ENCODE results near the gene PLA1A. TPM values are rescaled to one million over a fixed set of nuclear protein-coding genes. Genes with fewer than 3 reads are reported as not detected.
"Not testable (repeated sequence)": the region's sequence is repeated elsewhere in the genome, so short reads cannot be mapped to it uniquely, and the experiment has no call there.

Gene PLA1A
- total RNA-seq: 15.0 TPM

GRCh38 chr3:119597548-119598288 lies at the start of gene PLA1A:
PLA1A (plus strand) TSS chr3:119597885; CDS start chr3:119597914, 29 bp downstream.
- Histone ChIP-seq H3K9me3 (no peaks in the 10 kb centered on the region), H3K36me3 (no peaks in the 10 kb centered on the region), H3K4me1 (no peaks in the 10 kb centered on the region), H3K27me3 (no peaks in the 10 kb centered on the region), H3K4me3 (no peak within 1 kb of the TSS), H3K27ac (no peak within 1 kb of the TSS)
- TF ChIP-seq CTCF (IDR thresholded peaks at IDR 0.05): no peak
- intact Hi-C loops (cut with DNase I): no loop called here
- no peak for DNase-seq (ENCODE audit: low spot score in 2 of 2)

DNA sequence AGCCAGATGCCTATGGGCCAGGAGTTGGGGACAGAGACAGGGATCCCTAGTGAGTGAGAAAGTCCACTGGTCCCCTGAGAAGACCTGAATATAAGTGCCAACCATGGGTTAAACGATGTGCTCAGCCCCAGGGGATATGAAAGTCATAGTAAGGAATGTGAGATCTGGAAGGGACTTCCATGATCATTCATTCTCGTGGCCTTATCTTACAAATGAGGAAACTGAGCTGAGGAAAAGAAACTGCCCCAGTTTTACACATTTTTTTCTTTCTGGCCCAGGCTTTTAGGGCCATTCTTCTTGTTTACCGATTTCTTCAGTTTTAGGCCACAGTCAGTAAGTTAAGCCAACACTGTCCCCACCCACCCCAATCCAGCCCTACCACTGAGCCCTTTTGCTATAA lies 49.3 kb upstream of the PLA1A start:
- intact Hi-C loops (cut with DNase I): no loop called here
- no peaks in the 10 kb centered on the region for H3K4me1 ChIP-seq
- H3K4me3 ChIP-seq: no peak overlapping the region
- H3K36me3 ChIP-seq: no peaks in the 10 kb centered on the region
- no peak for DNase-seq (ENCODE audit: low spot score in 2 of 2)
- TF ChIP-seq CTCF (IDR thresholded peaks at IDR 0.05): no peak
- no peaks in the 10 kb centered on the region for H3K9me3 ChIP-seq
- no peak overlapping the region for H3K27ac ChIP-seq
- no peaks in the 10 kb centered on the region for H3K27me3 ChIP-seq

- no peak for TF ChIP-seq CTCF (IDR thresholded peaks at IDR 0.05)
- Histone ChIP-seq H3K36me3 (no peaks in the 10 kb centered on the region), H3K4me1 (no peaks in the 10 kb centered on the region), H3K9me3 (no peaks in the 10 kb centered on the region), H3K4me3 (no peak overlapping the region), H3K27ac (no peak overlapping the region), H3K27me3 (no peaks in the 10 kb centered on the region)
- DNase-seq (ENCODE audit: low spot score in 2 of 2): no peak
- intact Hi-C loops (cut with DNase I): no loop called here
Observed at GRCh38 chr3:119550192-119550910, 47.3 kb upstream of the PLA1A start.

GRCh38 chr3:119551598-119551997 lies 46.1 kb upstream of the PLA1A start:
- H3K27me3 ChIP-seq: no peaks in the 10 kb centered on the region
- no peaks in the 10 kb centered on the region for H3K4me1 ChIP-seq
- no peak for TF ChIP-seq CTCF (IDR thresholded peaks at IDR 0.05)
- DNase-seq (ENCODE audit: low spot score in 2 of 2): no peak
- no peaks in the 10 kb centered on the region for H3K36me3 ChIP-seq
- intact Hi-C loops (cut with DNase I): no loop called here
- no peak overlapping the region for H3K27ac ChIP-seq
- H3K4me3 ChIP-seq: no peak overlapping the region
- no peaks in the 10 kb centered on the region for H3K9me3 ChIP-seq

GRCh38 chr3:119552928-119553327 lies 44.8 kb upstream of the PLA1A start:
- intact Hi-C loops (cut with DNase I); H3K36me3 ChIP-seq; H3K9me3 ChIP-seq; DNase-seq (ENCODE audit: low spot score in 2 of 2); H3K27me3 ChIP-seq; H3K4me3 ChIP-seq; H3K4me1 ChIP-seq; H3K27ac ChIP-seq: not testable (repeated sequence)

- Histone ChIP-seq H3K9me3 (no peaks in the 10 kb centered on the region), H3K36me3 (no peaks in the 10 kb centered on the region), H3K4me3 (no peak overlapping the region), H3K4me1 (no peaks in the 10 kb centered on the region), H3K27me3 (no peaks in the 10 kb centered on the region), H3K27ac (no peak overlapping the region)
- intact Hi-C loops (cut with DNase I): no loop called here
- no peak for DNase-seq (ENCODE audit: low spot score in 2 of 2)
- TF ChIP-seq CTCF (IDR thresholded peaks at IDR 0.05): no peak
Observed at GRCh38 chr3:119553823-119554415, 43.8 kb upstream of the PLA1A start.

All from ascending aorta (tissue), 2 donors.